ENCODE measurements around the gene RDH13.
"Not testable (repeated sequence)": the region's sequence is repeated elsewhere in the genome, so short reads cannot be mapped to it uniquely, and the experiment has no call there.

DNA sequence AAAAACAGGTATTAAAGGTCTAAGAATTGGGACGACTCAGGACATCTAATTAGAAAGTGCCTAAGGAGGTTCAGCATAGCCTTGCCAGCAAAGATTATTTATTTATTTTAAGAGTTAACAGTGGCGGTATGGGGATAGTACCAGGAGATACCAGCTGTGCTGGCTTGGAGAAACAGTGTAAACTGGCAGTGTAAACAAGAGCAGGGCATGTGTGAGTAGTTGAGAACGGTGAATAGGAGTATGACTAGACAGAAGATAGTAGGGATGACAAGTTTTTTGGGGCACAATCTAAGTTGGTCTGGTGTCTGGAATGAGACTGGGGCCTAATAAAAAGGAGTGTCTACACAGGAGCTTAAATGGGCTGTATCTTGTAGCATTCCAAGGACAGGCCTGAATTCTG lies 55.4 kb downstream of the RDH13 start:
- TF ChIP-seq, protein P1, sequence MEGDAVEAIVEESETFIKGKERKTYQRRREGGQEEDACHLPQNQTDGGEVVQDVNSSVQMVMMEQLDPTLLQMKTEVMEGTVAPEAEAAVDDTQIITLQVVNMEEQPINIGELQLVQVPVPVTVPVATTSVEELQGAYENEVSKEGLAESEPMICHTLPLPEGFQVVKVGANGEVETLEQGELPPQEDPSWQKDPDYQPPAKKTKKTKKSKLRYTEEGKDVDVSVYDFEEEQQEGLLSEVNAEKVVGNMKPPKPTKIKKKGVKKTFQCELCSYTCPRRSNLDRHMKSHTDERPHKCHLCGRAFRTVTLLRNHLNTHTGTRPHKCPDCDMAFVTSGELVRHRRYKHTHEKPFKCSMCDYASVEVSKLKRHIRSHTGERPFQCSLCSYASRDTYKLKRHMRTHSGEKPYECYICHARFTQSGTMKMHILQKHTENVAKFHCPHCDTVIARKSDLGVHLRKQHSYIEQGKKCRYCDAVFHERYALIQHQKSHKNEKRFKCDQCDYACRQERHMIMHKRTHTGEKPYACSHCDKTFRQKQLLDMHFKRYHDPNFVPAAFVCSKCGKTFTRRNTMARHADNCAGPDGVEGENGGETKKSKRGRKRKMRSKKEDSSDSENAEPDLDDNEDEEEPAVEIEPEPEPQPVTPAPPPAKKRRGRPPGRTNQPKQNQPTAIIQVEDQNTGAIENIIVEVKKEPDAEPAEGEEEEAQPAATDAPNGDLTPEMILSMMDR (IDR thresholded peaks at IDR 0.05), result not testable (repeated sequence)
- not testable (repeated sequence) for TF ChIP-seq ZFX (IDR thresholded peaks at IDR 0.05; ENCODE audit: borderline replicate concordance)
